ENCODE data around the gene UBE3B.

The UBE3B gene

GRCh38 chr12:109494348-109494881, 17.0 kb downstream of the UBE3B start:
- no peak overlapping the region for H3K4me3 ChIP-seq (replicated peaks; ENCODE audit: low read depth, low read length)
- no peak for DNase-seq (ENCODE audit: low read depth)
- TF ChIP-seq CTCF (IDR thresholded peaks at IDR 0.05; ENCODE audit: low read length, missing control alignments) = no peak

GRCh38 chr12:109495012-109495411, 17.6 kb downstream of the UBE3B start:
- no peak for DNase-seq (ENCODE audit: low read depth)
- H3K4me3 ChIP-seq (replicated peaks; ENCODE audit: low read depth, low read length) = no peak overlapping the region
- no peak for TF ChIP-seq CTCF (IDR thresholded peaks at IDR 0.05; ENCODE audit: low read length, missing control alignments)

- H3K4me3 ChIP-seq (replicated peaks; ENCODE audit: low read depth, low read length) = no peak overlapping the region
- no peak for DNase-seq (ENCODE audit: low read depth)
- TF ChIP-seq CTCF (IDR thresholded peaks at IDR 0.05; ENCODE audit: low read length, missing control alignments) = no peak
Measured at GRCh38 chr12:109496306-109496705, 18.9 kb downstream of the UBE3B start.

GRCh38 chr12:109497675-109498074, 20.2 kb downstream of the UBE3B start:
- no peak overlapping the region for H3K4me3 ChIP-seq (replicated peaks; ENCODE audit: low read depth, low read length)
- DNase-seq (ENCODE audit: low read depth) = peak; percentile 11
- TF ChIP-seq CTCF (IDR thresholded peaks at IDR 0.05; ENCODE audit: low read length, missing control alignments) = no peak

- H3K4me3 ChIP-seq (replicated peaks; ENCODE audit: low read depth, low read length) = no peak overlapping the region
- no peak for TF ChIP-seq CTCF (IDR thresholded peaks at IDR 0.05; ENCODE audit: low read length, missing control alignments)
Measured at GRCh38 chr12:109500406-109501185, 23.2 kb downstream of the UBE3B start.

GRCh38 chr12:109501299-109501698, 23.9 kb downstream of the UBE3B start:
- no peak for DNase-seq (ENCODE audit: low read depth)
- no peak for TF ChIP-seq CTCF (IDR thresholded peaks at IDR 0.05; ENCODE audit: low read length, missing control alignments)
- no peak overlapping the region for H3K4me3 ChIP-seq (replicated peaks; ENCODE audit: low read depth, low read length)

More at GRCh38 chr12:109500406-109501185, 23.2 kb downstream of the UBE3B start:
- no peak for DNase-seq (ENCODE audit: low read depth)

GRCh38 chr12:109502332-109502731, 24.9 kb downstream of the UBE3B start:
- H3K4me3 ChIP-seq (replicated peaks; ENCODE audit: low read depth, low read length) = no peak overlapping the region
- DNase-seq (ENCODE audit: low read depth) = no peak
- no peak for TF ChIP-seq CTCF (IDR thresholded peaks at IDR 0.05; ENCODE audit: low read length, missing control alignments)
